Measurements from ENCODE around the gene CYS1. TPM values are rescaled to one million over a fixed set of nuclear protein-coding genes. Genes with fewer than 3 reads are reported as not detected.

Gene CYS1
- total and polyA plus RNA-seq, 2 of the 13 experiments (the other 11 are each of a cell fraction or from before 2014, with no cell fraction given): 0.04 TPM; not detected in 1

DNA sequence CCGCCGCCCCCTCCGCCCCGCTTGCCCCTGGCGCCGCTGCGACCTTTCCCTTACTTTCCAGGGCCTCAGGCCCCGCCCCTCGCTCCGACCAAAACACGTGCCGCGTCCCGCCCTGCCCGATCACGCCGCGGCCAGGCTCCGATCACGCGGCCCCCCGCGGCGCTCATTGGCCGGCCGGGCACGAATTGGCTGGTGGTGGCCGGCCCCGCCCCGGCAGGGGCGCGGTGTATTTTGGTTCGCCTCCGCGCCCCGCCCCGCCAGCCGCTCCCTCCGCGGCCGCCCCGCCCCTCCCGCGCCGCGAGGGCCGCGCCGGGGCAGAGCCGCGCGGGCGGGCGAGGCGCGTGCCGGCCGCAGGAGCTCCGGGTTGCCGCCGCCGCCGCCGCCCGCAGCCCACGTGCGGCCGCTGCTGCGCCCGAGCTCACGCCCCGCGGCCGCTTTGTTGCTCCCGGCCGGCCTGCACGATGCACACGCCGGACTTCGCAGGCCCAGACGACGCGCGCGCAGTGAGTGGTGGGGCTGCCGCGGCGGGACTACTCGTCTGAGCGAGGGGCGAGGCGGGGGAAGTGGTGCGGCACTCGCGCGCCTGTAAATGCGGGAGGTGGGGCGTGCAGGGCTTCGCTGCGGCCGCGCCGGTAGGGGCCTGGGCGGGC lies 36.8 kb downstream of the CYS1 start, which contains the start of gene KLF11 (continued):
- no peak for TF ChIP-seq GABPA (IDR thresholded peaks at IDR 0.05; ENCODE audit: low read depth, low read length)
- no peak for TF ChIP-seq GABPA (CRISPR knock-in tag; IDR thresholded peaks at IDR 0.05; ENCODE audit: low read depth)
- TF ChIP-seq, protein P1, sequence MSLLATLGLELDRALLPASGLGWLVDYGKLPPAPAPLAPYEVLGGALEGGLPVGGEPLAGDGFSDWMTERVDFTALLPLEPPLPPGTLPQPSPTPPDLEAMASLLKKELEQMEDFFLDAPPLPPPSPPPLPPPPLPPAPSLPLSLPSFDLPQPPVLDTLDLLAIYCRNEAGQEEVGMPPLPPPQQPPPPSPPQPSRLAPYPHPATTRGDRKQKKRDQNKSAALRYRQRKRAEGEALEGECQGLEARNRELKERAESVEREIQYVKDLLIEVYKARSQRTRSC (CRISPR knock-in tag; IDR thresholded peaks at IDR 0.05; ENCODE audit: low read depth): peak; percentile 98
- TF ChIP-seq ZNF430 (CRISPR knock-in tag; IDR thresholded peaks at IDR 0.05): peak; percentile 95
- no peak for TF ChIP-seq ZNF788 (CRISPR knock-in tag; IDR thresholded peaks at IDR 0.05; ENCODE audit: borderline replicate concordance)
- no peak; the same call in 1 of the 2 replicates for TF ChIP-seq AHDC1 (CRISPR knock-in tag; IDR thresholded peaks at IDR 0.05; ENCODE audit: borderline replicate concordance)
- TF ChIP-seq, protein P2, sequence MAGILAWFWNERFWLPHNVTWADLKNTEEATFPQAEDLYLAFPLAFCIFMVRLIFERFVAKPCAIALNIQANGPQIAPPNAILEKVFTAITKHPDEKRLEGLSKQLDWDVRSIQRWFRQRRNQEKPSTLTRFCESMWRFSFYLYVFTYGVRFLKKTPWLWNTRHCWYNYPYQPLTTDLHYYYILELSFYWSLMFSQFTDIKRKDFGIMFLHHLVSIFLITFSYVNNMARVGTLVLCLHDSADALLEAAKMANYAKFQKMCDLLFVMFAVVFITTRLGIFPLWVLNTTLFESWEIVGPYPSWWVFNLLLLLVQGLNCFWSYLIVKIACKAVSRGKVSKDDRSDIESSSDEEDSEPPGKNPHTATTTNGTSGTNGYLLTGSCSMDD (CRISPR knock-in tag; IDR thresholded peaks at IDR 0.05): peak; percentile 79; the same call in 1 of the 2 replicates
- no peak for TF ChIP-seq GATA4 (IDR thresholded peaks at IDR 0.05; ENCODE audit: borderline replicate concordance, low read depth)
- TF ChIP-seq ZNF816 (CRISPR knock-in tag; IDR thresholded peaks at IDR 0.05; ENCODE audit: borderline replicate concordance): peak; percentile 92; the same call in 1 of the 2 replicates
- TF ChIP-seq ZNF496 (CRISPR knock-in tag; IDR thresholded peaks at IDR 0.05; ENCODE audit: insufficient replicate concordance): no peak
- no peak for TF ChIP-seq MAFK (conservative IDR thresholded peaks at IDR 0.05 in 1 of 2, IDR thresholded peaks at IDR 0.05 in 1 of 2; ENCODE audit: low read length in 2 of 2)
- TF ChIP-seq HNRNPK (IDR thresholded peaks at IDR 0.05; ENCODE audit: low read depth, low read length, poor library complexity, severe bottlenecking): no peak
- TF ChIP-seq SIN3A (IDR thresholded peaks at IDR 0.05; ENCODE audit: borderline replicate concordance, low read depth, low read length): 0 out of 2 replicates have a peak, but pooled peaks have one; percentile 16
- TF ChIP-seq NFE2L1 (CRISPR knock-in tag; IDR thresholded peaks at IDR 0.05; ENCODE audit: borderline replicate concordance): no peak
- TF ChIP-seq ZNF251 (CRISPR knock-in tag; IDR thresholded peaks at IDR 0.05): peak; percentile 76; the same call in 1 of the 2 replicates
- TF ChIP-seq NR2F2 (IDR thresholded peaks at IDR 0.05; ENCODE audit: borderline replicate concordance, low read depth): no peak

Measured in HepG2 (cell line).